B cell (primary cell): ENCODE results near the gene VAV2.

ENCODE experiments used
- CTCF ChIP-seq: fragments of 200-600 bp; IDR thresholded peaks from one replicate; pipeline ENCODE4 v1.8.0; 2022; ENCODE audit warnings: antibody characterized with exemption, mild to moderate bottlenecking
- EZH2 ChIP-seq: IDR thresholded peaks from 2 replicates; pipeline ENCODE4 v1.6.1; 2012; ENCODE audit warnings: borderline replicate concordance, low read depth, mild to moderate bottlenecking, moderate library complexity, low read length; ENCODE audit not compliant: insufficient read depth, poor library complexity, severe bottlenecking

- no peak for TF ChIP-seq CTCF
- TF ChIP-seq EZH2, result no peak
These were observed 13.2 kb downstream of the VAV2 start for GRCh38 chr9:133978899-133979272.
